DLD1 (cell line): Measurements from ENCODE around the gene LRP3.

Experiments
- in situ Hi-C: cut with HindIII; loops from 2 replicates; pipeline ENCODE4 v1.10.0; 2017; ENCODE audit warnings: low sequenced_read_pairs

LRP3 gene

DNA sequence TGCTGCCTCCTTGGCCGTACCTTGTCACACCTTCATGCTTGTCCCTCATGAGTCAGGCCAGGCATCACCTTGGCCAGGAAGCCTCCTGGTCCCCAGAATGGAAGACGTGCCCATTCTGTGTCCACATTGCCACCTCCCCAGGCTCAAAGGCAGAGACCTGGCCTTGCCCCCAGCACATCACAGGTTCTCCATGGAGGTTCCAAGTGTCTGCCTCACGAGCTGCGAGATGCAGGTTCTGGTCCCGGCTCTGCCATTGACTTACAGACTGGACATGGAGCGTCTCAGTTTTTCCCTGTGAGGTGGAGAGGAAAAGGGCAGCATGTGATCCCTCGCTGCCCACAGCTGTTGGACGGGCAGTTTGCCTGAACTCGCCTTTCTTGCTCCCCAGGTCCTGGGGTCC, 40.6 kb downstream of the LRP3 start:
- in situ Hi-C loops, result no loop called here

DNA sequence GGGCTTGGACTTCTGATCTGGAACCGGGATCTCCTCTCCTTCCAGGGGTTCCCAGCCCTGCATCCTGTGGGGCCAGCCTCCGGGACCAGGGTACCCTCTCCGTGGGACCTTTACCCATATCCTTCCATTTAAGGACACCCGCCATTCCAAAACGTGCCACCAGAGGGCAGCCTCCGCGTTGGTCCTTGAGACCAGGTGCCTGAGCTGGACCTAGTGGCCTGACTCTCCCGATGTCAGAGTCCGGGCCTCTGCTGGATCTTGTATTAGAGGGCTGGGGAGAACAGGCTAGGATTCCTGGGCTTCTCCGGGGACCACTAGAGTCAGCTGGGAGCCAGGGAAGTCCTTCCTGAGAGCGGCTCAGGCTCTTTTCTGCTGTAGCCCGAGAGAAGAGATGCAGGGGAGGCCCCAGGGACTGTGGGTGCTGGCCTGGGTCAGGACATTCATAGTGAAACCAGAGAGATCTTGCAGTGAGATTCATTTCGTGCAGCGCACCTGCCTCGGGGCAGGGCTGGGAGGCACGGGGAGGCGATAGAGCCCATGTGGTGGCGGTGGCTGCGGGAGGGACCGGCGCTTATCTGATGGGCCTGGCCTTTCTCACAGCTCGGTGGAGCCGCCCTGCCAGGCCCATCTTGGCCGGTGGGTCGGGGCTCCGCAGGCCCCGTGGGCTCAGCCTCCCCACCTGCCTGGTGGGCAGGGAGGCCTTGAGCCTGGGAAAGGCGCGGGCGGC, 41.3 kb downstream of the LRP3 start:
- in situ Hi-C loops, result no loop called here

DNA sequence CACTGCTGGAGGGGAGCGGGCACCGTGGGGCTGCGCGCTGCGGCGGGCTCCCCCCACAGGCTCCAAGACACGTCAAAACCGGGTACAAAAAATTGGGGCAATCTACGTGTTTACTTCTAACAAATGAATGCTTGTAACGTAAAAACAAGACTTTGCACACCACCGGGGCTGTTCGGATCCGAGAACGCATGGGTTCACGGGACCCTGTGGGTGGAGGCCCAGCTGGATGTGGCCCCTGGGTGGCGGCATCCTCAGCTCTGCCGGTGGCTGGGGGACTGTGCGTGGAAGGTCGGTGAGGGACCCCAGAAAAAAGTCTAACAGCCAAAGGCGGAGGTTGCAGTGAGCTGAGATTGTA, 41.8 kb downstream of the LRP3 start:
- in situ Hi-C loops, result no loop called here

DNA sequence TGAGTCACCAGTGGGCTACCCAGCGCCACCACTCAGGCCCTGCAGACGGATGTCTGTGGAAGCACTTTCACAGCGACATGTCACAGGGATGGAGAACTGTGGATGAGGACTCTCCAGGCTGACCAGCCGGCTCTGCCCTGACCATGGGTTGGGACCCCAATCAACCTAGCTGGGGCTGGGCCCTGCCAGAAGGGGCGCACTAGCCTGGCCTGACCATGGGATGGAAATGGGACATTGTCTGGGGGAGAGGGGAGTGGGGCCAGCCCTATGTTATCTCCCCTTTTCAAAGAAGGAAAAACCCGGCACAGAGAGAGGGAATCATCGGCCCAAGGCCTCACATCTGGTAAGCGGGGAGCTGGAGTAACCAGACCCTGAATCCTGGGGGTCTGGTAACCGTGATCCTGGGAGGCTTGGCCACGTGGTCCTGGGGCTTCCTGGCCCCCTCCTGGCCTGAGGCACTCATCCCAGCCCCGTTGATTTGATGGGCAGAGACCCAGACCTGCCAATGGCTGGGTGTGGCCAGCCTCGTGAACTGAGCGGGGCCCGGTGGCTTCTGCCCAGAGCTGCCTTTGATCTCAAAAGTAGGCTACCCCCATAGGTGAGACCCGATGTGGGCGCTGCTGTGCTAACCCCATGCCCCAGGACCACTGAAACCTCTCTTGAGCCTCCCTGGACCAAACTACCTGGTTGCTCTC, 42.7 kb downstream of the LRP3 start:
- in situ Hi-C loops, result no loop called here

DNA sequence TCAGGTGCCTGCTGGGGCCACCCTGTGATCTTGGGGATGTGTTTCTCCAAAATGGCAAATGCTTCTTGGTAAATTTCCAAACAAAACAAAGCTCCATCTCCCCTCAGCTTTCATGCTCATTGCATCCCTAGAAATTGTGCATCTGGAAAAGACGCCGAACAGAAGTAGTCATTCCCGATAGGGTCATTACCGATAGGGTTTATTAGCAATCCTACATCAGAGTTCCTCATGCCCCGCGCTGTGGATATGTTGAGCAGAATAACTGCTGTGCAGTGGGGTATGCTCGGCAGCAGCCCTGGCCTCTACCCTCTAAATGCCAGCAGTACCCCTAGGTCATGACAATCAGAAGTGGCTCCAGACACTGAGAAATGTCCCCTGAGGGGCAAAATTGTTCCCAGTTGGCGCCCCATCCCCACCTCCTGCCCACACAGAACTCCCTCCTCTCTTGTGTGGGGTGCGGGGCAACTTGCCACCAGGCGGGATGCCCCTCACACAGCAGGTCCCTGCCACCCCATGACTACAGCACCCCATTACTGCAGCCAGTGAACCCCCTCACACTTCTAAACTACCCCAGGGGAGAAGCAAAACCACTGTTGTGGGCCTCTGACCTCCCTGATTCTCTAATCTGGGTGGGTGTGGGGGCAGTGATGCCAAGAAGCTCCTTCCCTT, 44.5 kb downstream of the LRP3 start:
- in situ Hi-C loops, result no loop called here

DNA sequence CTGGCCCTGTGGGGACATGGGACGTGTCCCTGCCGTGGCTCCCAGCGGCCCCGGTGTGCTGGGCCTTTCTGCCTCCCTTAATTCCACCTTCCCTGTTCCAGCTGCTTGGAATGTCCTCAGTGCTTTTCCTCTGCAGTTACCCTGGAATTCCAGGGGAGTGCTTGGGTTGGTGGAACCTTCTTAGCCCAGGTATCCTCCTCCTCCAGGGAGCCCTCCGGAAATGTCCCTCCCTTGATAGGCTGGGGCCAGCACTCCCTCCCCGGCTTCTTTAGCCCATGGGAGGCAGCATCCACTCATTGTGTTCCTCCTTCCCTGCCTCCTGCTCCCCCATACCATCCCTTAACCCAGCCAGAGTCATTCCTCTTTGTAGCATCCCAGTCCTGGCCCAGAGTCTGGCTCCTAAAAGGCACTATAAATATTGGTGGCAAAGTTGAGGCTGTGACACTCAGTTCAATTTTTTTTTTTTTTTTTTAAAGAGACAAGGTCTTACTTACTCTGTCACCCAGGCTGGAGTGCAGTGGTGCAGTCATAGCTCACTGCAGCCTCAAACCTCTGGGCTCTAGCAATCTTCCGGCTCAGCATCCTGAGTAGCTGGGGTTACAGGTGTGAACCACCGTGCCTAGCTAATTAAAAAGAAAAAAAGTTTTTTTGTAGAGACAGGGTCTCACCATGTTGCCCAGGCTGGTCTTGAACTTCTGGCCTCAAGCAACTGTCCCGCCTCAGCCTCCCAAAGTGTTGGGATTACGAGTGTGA, 45.3 kb downstream of the LRP3 start:
- in situ Hi-C loops, result no loop called here

DNA sequence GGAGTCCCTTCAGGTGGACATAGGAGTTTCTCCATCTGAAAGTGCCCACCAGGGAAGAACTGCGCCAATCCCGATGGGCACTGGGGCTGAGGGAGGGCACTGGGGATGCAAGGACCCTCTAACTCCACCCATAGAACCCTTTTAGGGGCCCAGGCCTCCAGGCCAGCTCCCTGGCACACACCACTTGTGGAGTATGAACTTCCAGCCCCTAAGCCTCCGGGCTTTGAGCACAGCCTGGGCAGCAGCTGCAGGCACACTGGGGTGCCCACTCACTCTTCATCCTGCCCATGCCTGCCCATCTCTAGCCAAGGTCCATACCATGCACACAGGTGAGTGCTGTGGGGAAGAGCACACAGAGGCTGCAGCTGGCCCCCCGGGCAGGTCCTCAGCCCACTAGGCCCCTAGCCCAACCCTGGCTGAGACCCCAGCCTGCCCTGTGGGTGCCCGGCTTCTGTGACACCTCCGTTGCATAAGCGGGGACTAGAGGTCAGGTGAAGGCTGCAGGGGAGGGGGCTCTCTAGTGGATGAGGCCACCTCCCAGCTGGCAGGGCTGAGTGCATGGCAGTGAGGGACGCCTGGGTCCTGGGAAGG, 46.1 kb downstream of the LRP3 start:
- in situ Hi-C loops, result loop anchor here (10.0 kb wide), 1 partner anchor 165 kb away; no protein-coding TSS in a partner anchor

DNA sequence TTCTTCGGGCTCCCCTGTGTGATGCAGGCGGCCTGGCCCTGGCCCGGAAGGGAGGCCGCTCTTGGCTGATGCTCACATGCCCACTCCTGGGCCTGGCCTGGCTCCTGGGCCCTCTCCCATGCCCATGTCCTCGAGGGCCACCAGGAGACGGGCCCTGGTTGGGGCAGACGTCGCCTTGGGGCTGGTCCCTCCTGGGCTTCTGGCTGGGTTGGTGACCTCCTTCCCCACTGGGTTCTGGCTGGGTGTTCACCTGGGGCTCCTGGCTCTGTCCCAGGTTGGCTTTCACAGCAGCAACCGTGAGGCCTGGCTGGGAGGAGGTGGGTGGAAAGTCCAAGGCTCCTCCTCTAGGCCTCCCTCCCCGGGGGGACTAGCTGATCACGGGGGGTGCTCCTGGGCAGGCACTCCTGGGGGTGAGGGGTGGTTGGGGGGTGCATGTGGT, 47.0 kb downstream of the LRP3 start:
- in situ Hi-C loops, result loop anchor here (10.0 kb wide), 1 partner anchor 164 kb away; no protein-coding TSS in a partner anchor

DNA sequence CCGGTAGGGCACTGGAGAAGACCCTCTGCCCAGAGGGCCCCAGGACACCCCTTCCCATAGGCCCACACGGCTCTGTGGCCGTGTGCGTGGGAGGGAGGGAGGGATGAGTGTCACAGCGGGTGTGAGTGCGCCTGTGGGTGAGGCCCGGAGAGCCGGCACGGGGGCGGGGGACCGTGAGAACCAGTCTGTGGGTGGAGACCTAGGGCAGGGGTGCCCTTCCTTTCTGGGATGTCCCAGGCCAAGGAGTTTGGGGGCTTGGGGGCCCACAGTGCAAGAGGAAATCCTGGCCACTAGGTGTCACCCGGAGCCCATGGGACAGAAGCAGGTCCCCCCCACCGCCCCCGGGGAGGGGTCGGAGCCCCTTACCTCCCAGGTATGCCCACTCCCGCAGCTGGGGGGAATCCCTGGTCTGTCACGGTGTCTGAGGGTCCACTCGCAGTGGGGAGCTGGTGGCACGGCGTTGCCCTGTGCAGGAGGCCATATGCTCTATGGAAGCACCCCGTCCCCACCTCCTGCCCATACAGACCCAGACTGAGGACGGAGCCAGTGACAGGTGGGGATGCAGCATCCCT, 47.5 kb downstream of the LRP3 start:
- in situ Hi-C loops, result loop anchor here (10.0 kb wide), 1 partner anchor 163 kb away; no protein-coding TSS in a partner anchor

DNA sequence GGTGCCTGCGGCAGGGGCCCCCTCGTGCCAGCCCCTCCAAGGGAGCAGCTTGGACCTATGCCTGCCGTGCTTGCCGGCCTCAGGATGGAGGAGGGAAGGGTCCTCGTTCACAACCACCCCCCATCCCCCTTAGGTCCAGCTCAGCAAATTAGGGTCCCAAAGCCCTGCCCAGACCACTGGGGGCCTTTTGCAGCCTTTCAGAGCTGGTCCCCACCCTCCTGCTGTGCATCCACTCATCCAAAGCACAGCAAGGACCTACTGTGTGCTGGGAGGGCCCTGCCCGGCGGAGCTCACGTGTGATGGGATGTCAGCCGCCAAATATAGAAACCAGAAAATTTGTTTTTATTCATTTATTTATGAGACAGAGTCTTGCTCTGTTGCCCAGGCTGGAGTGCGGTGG, 48.0 kb downstream of the LRP3 start:
- in situ Hi-C loops, result loop anchor here (10.0 kb wide), 1 partner anchor 163 kb away; no protein-coding TSS in a partner anchor

DNA sequence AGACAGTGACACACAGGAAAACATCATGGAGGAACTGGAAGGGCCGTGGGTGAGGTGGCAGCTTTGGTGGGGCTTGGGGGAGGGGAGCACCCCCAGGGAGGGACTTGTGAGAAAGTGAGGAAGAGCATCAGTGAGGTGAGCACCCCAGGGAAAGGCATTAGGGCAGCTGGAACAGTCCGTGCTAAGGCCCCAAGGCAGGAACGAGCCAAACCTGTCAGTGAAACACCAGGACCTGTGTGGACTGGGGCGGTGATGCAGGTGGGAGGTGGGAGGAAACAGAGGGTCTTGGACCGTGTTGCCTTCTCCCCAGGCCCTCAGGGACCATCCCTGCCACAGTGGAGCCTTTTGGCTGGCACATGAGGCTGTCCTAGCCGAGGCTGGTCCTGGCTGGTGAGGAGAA, 48.8 kb downstream of the LRP3 start:
- in situ Hi-C loops, result loop anchor here (10.0 kb wide), 1 partner anchor 162 kb away; no protein-coding TSS in a partner anchor

DNA sequence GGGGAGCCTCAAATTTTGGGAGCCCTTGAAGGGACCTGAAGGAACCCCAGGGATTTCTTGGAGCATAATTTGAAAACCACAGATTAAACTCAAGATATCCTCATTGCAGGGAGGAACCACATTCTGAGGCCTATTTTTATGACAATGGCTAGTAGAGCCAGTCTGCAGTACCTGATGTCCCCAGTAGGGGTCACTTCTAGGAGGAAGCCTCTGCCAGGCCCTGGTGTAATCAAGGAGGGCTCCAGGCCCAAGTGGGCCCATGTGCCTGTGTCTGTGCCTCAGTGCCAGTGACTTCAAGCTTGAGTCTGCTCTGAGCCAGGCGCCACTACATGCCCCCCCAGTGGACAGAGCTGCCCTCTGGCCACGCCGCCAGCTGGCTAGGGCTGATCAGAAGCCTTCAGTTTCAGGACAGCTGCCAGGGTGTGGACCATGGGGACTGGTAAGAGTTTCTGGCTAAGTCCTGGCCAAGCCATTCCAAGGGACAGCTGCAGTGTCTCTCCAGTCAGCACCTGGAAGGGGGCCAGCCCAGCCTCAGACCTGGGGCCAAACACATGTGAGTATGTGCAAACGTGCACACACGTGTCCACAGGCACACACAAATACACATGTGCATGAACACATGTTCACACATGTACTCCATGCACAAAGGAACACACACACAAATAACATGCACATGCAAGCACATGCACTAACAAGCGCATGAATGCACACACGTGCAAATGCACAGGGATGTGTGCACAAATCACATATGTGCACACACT, 52.0 kb downstream of the LRP3 start:
- in situ Hi-C loops, result loop anchor here (10.0 kb wide), 1 partner anchor 159 kb away; no protein-coding TSS in a partner anchor

DNA sequence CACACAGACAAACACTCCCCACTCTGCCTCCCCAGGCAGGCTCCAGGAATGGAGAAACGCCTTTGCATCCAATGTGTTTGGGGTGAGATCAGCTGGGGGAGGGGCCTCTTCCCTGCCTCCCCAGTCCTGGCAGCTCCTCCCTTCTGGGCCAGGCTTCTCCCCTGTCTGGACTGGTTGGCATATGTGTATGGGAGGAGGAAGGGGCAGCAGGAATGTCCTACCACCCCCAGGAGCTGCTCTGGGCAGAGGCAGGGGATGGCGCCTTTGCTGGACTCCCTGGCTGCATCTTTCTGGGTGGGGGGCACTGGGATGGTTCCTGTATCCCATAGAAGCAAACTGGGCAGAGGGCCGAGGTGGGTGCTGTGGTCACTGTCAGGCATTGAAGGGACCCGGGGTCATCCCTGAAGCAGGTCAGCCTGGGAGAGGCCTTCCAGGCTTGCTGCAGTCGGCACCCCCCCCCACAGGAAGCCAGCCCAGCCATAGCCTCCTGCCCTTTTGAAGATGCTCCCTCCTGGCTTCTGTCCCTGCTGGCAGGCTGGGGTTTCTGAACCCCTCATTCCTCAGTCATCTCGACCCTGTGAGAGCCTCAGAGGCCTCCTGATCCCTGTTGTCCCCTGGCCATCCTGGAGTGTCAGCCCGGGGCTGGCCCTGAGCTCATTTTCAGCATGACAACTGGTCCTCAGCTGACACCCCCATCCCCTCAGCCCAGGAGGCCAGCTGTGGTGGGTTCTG, 52.7 kb downstream of the LRP3 start:
- in situ Hi-C loops, result loop anchor here (10.0 kb wide), 1 partner anchor 158 kb away; no protein-coding TSS in a partner anchor

DNA sequence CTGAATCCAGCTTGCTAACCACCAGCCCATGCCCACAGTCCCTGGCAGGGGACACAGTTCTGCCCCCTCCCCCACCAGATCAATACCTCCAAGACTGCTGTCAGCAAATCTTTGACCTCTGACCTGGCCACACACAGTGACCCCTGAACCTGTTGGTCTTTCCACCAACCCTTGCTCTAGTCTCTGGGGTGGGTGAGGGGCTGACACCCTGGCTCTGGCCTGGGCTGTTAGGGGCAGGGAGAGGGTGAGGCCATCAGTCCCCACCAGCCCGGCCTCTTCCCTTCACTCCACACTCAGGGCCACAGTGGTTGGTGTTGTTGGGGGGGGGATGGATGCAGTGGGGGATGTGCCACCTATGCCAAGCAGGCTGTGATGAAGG, 53.3 kb downstream of the LRP3 start:
- in situ Hi-C loops, result loop anchor here (10.0 kb wide), 1 partner anchor 157 kb away; no protein-coding TSS in a partner anchor

DNA sequence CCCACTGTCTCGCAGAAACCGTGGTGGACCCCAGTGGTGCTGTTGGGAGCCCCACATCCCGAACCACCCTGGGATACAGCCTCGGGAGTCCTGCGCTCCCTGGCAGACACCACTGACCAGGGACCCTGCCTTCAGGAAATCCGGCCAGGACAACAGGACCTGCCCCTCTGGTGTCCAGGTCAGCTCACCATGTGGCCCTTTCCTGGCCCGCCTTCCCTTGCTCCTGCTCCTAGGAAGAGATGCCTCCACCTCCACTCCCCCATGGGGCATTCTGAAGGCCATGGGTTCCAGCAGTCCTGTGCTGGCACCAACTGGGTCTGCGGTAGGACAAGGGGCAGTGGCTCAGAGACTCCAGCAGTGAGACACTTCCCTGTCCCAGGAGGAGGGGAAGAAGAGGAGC, 54.0 kb downstream of the LRP3 start:
- in situ Hi-C loops, result loop anchor here (10.0 kb wide), 1 partner anchor 157 kb away; no protein-coding TSS in a partner anchor

DNA sequence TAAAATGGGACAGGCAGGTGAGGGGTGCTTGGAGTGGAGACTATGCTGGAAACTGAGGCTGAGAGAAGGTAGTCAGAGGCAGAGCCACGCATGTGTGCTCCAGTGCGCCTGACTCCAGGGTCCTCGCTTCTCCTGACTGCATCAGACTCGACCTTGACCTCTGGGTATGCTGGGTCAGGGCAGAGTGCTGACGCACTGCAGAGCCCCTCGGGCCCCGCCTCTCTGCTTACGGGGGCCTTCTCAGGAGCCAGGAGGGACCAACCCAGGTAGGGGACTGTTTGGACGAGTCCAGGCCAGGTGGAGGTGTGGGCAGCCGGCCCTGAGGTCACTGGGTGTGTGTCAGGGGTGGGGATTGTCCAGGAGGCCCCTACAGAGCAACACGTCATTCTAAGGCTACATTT, 54.4 kb downstream of the LRP3 start:
- in situ Hi-C loops, result loop anchor here (10.0 kb wide), 1 partner anchor 156 kb away; no protein-coding TSS in a partner anchor

DNA sequence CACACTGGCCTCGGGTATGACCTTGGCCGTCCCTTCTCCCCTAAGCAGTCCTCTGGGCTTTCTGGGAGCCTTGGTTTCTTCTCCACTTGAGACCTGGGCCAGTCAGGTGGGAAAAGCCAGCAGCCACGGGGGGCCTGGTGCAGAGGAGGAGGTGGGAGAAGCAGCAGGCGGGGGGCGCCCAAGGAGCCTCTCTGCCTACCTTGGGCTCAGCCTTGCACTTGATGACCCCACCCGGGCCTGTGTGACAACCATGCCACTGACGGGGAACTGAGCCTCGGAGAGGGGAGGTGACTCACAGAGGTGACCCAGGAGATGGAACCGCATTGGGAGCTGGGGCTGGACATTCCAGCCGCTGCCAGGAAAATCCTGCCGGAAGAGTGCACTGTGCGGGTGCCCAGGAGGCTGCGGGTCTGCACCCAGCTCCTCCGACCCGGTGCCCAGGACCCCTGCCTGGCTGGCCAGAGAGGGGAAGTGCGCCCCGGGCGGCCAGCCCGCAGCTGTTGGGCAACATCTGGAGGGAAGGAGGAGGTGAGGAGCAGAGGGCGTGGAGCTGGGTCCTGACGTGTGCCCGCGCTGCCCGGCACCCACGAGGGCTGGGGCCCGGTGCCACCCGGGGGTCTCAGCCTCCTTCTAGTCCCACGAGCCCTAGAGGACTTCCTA, 55.0 kb downstream of the LRP3 start:
- in situ Hi-C loops, result loop anchor here (10.0 kb wide), 1 partner anchor 156 kb away; no protein-coding TSS in a partner anchor
